NB4 (cell line): ENCODE results near the gene SPIRE2.

ENCODE experiments used
- DNase-seq: peaks from one replicate; pipeline ENCODE4 v3.0.0; 2010; ENCODE audit warnings: low read depth
- H3K4me3 ChIP-seq: one replicate; pipeline ENCODE4 v1.5.1; 2011; ENCODE audit warnings: mild to moderate bottlenecking, low read depth, low read length, moderate library complexity
- CTCF ChIP-seq: IDR thresholded peaks from one replicate; pipeline ENCODE4 v1.5.1; 2012; ENCODE audit warnings: low read depth, low read length
- MAX ChIP-seq: IDR thresholded peaks from 2 replicates; pipeline ENCODE4 v1.6.1; 2011; ENCODE audit warnings: low read depth, low read length
- MYC ChIP-seq: IDR thresholded peaks from 2 replicates; pipeline ENCODE4 v1.6.1; 2011; ENCODE audit warnings: low read depth, low read length
- POLR2A ChIP-seq: IDR thresholded peaks from 2 replicates; pipeline ENCODE4 v1.6.1; 2011; ENCODE audit warnings: mild to moderate bottlenecking; ENCODE audit not compliant: insufficient read length; ENCODE audit errors: extremely low read depth

SPIRE2 gene

GRCh38 chr16:89861648-89862047 is 33.4 kb downstream of the SPIRE2 start:
- TF ChIP-seq MAX (no peak), POLR2A (no peak), CTCF (no peak), MYC (no peak)
- H3K4me3 ChIP-seq, result no peak overlapping the region
- no peak for DNase-seq

- TF ChIP-seq MAX, result no peak
- no peak for TF ChIP-seq CTCF
- no peak for TF ChIP-seq MYC
- no peak for TF ChIP-seq POLR2A
- no peak overlapping the region for H3K4me3 ChIP-seq
- DNase-seq, result no peak
These were observed 34.5 kb downstream of the SPIRE2 start for GRCh38 chr16:89862732-89863131.

- DNase-seq, result peak; percentile 34
- no peak overlapping the region for H3K4me3 ChIP-seq
- TF ChIP-seq MYC (no peak), CTCF (no peak)
These were observed 35.7 kb downstream of the SPIRE2 start for GRCh38 chr16:89863741-89864526.

GRCh38 chr16:89864527-89864820 is 36.2 kb downstream of the SPIRE2 start:
- TF ChIP-seq CTCF (no peak), MAX (no peak), MYC (no peak), POLR2A (no peak)
- no peak for DNase-seq
- H3K4me3 ChIP-seq, result no peak overlapping the region

- TF ChIP-seq POLR2A (no peak), MAX (no peak), CTCF (no peak), MYC (no peak)
- DNase-seq, result no peak
- no peak overlapping the region for H3K4me3 ChIP-seq
These were observed 39.6 kb downstream of the SPIRE2 start for GRCh38 chr16:89867918-89868317.

- TF ChIP-seq MYC (no peak), MAX (no peak), CTCF (no peak), POLR2A (no peak)
These were observed 41.6 kb downstream of the SPIRE2 start for GRCh38 chr16:89869911-89870310.

More at GRCh38 chr16:89869911-89870310, 41.6 kb downstream of the SPIRE2 start:
- no peak overlapping the region for H3K4me3 ChIP-seq
- no peak for DNase-seq
